ENCODE data around the gene EIF4B. TPM values are rescaled to one million over a fixed set of nuclear protein-coding genes. Genes with fewer than 3 reads are reported as not detected.

The EIF4B gene
- total RNA-seq, 1 donor from 2014 or later: 339 TPM

- intact Hi-C loops (cut with DNase I): loop anchor here (5.0 kb wide), 1 partner anchor 669 kb away; no protein-coding TSS in a partner anchor
- H3K9me3 ChIP-seq: no peaks in the 10 kb centered on the region
- H3K36me3 ChIP-seq: peaks cover 0 to 19% of the 10 kb centered on the region in 2 donors
- H3K27me3 ChIP-seq: no peaks in the 10 kb centered on the region
- DNase-seq (ENCODE audit: extremely low spot score in 2 of 2): peak in 1 of 2 donors; percentile 86
- H3K4me3 ChIP-seq: no peak overlapping the region
- TF ChIP-seq POLR2A (IDR thresholded peaks at IDR 0.05) (no peak), CTCF (IDR thresholded peaks at IDR 0.05) (no peak), POLR2AphosphoS5 (IDR thresholded peaks at IDR 0.05; ENCODE audit: insufficient read depth in 1 of 2, low read depth in 1 of 2) (no peak)
- H3K27ac ChIP-seq: peak overlapping the region; percentile 89
- peaks cover 84% of the 10 kb centered on the region for H3K4me1 ChIP-seq
Observed at GRCh38 chr12:53070877-53071492, 64.7 kb downstream of the EIF4B start.

GRCh38 chr12:53071591-53072551, 65.6 kb downstream of the EIF4B start:
- Histone ChIP-seq H3K4me1 (peaks cover 84% of the 10 kb centered on the region), H3K36me3 (peaks cover 0 to 28% of the 10 kb centered on the region in 2 donors), H3K4me3 (no peak overlapping the region), H3K9me3 (no peaks in the 10 kb centered on the region), H3K27ac (peak overlapping the region; percentile 89), H3K27me3 (no peaks in the 10 kb centered on the region)
- peak; percentile 47 to 58 for TF ChIP-seq POLR2AphosphoS5 (IDR thresholded peaks at IDR 0.05; ENCODE audit: insufficient read depth in 1 of 2, low read depth in 1 of 2)
- TF ChIP-seq POLR2A (IDR thresholded peaks at IDR 0.05): no peak
- intact Hi-C loops (cut with DNase I): loop anchor here (5.0 kb wide), 1 partner anchor 670 kb away; no protein-coding TSS in a partner anchor
- DNase-seq (ENCODE audit: extremely low spot score in 2 of 2): peak in 1 of 2 donors; percentile 90

GRCh38 chr12:53073881-53074280, 67.6 kb downstream of the EIF4B start:
- TF ChIP-seq POLR2A (IDR thresholded peaks at IDR 0.05) (no peak), CTCF (IDR thresholded peaks at IDR 0.05) (no peak), POLR2AphosphoS5 (IDR thresholded peaks at IDR 0.05; ENCODE audit: insufficient read depth in 1 of 2, low read depth in 1 of 2) (no peak)
- no peaks in the 10 kb centered on the region for H3K27me3 ChIP-seq
- no peak overlapping the region for H3K4me3 ChIP-seq
- no peaks in the 10 kb centered on the region for H3K9me3 ChIP-seq
- H3K4me1 ChIP-seq: peaks cover 93% of the 10 kb centered on the region
- H3K36me3 ChIP-seq: peaks cover 0 to 30% of the 10 kb centered on the region in 2 donors
- intact Hi-C loops (cut with DNase I): loop anchor here (5.0 kb wide), 1 partner anchor 672 kb away; no protein-coding TSS in a partner anchor
- peak in 1 of 2 donors; percentile 89 for DNase-seq (ENCODE audit: extremely low spot score in 2 of 2)
- peak overlapping the region; percentile 83 for H3K27ac ChIP-seq

- intact Hi-C loops (cut with DNase I): loop anchor here (5.0 kb wide), 1 partner anchor 672 kb away; no protein-coding TSS in a partner anchor
- Histone ChIP-seq H3K27ac (peak overlapping the region; percentile 83), H3K4me1 (peaks cover 88% of the 10 kb centered on the region), H3K27me3 (no peaks in the 10 kb centered on the region), H3K4me3 (no peak overlapping the region), H3K36me3 (peaks cover 0 to 30% of the 10 kb centered on the region in 2 donors), H3K9me3 (no peaks in the 10 kb centered on the region)
- DNase-seq (ENCODE audit: extremely low spot score in 2 of 2): peak in 1 of 2 donors; percentile 87
- TF ChIP-seq POLR2A (IDR thresholded peaks at IDR 0.05) (no peak), POLR2AphosphoS5 (IDR thresholded peaks at IDR 0.05; ENCODE audit: insufficient read depth in 1 of 2, low read depth in 1 of 2) (no peak), CTCF (IDR thresholded peaks at IDR 0.05) (no peak)
Observed at GRCh38 chr12:53074283-53074998, 68.2 kb downstream of the EIF4B start.

GRCh38 chr12:53074999-53075370, 68.7 kb downstream of the EIF4B start:
- intact Hi-C loops (cut with DNase I): loop anchor here (5.0 kb wide), 1 partner anchor 673 kb away; no protein-coding TSS in a partner anchor
- Histone ChIP-seq H3K27ac (peak overlapping the region; percentile 83), H3K27me3 (no peaks in the 10 kb centered on the region), H3K4me3 (no peak overlapping the region), H3K4me1 (peaks cover 86% of the 10 kb centered on the region), H3K36me3 (peaks cover 0 to 30% of the 10 kb centered on the region in 2 donors), H3K9me3 (no peaks in the 10 kb centered on the region)
- TF ChIP-seq CTCF (IDR thresholded peaks at IDR 0.05): no peak
- no peak for TF ChIP-seq POLR2A (IDR thresholded peaks at IDR 0.05)
- TF ChIP-seq POLR2AphosphoS5 (IDR thresholded peaks at IDR 0.05; ENCODE audit: insufficient read depth in 1 of 2, low read depth in 1 of 2): no peak
- DNase-seq (ENCODE audit: extremely low spot score in 2 of 2): no peak
